ENCODE results near the gene TNIP1.
A peak's percentile ranks its signal among the peaks of the same experiment; 100 is the strongest.

Gene TNIP1

DNA sequence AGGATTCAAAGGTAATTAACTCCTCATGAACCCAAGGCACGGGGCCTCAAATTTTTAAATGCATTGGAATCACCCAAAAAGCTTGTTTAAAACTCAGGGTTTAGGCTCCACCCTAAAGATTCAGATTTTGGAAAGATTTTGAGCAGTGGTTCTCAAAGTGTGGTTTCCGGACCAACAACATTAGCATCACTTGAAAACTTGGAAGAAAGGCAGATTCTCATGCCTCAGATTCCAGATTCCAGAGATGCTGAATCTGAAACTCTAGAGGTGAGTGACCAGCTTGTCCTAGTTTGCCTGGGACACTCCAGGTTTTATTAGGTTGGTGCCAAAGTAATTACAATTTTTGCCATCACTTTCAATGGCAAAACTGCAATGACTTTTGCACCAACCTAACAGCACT, 24.7 kb upstream of the TNIP1 start:
- no peak for DNase-seq

DNA sequence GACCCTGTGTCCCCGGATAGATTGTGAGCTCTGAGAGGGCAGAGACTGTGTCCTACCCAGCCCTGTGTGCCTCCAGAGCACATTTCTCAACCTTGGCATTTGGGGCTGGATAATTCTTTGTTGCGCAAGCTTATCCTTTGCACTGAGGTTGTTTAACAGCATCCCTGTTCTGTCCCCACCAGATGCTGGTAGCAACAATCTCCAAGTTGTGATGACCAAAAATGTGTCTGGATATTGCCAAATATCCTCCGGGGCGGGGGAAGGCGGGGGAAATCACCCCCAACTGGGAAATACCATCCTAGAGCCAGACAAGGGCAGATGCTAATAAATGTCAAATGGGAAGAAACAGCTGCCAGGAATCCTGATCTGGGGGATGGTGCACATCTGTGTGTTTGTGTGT, 24.0 kb upstream of the TNIP1 start:
- no peak for DNase-seq

DNA sequence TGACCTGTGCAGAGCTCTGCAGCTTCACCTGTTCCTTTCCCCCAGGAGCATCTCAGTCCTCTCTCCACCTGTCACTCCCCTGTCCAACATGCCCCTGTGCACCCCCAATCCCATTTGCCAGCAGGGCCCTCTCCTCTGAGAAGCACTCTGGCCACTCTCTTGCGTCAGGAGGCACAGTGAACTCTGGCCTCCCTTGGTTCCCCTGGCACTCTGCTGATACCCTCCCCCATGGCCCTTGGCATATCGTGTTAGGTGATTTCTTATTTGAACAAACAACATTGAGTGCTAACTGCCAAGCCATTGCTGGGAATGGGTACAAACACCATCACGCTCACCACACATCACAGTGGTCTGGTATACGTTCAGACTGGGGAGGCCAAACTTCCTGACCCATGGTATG, 20.9 kb upstream of the TNIP1 start:
- no peak for DNase-seq

DNA sequence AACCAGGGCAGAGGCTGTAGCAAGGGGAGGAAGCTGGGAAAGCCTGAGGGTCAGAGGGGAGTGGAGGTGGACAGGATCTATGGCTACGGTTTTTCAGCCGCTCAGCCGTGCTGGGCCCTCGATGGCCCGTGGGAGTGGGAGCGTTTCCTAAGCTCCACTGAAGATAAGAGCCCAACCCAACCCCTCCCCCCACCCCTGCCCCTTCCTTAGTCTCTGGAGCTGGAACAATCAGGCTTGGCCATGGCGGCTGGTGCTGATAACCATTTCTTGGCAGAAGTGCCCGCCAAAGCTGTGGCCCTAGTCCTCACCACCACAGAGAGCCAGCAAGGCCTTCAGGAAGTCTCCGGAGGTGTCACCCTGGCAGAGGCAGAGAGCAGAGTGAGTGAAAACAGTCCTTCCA, 20.3 kb upstream of the TNIP1 start:
- no peak for DNase-seq

DNA sequence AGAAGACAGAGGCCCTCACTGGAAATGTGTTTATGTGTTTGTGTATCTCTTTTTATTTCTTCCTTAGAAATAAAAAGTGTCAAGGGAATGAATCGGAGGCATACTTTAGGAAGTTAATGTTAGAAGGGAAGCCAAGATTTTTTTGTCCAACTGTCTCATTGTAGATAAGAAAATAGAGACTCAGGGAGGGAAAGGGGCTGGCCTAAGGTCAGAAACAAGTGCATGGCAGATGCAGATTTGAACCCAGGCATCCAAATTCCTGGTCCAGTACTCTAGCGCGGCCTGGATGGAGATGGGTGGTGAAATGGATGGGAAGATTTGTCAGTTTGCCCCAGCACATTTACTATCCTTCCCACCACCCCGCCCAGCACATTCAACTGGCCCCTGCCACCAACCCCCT, 19.8 kb upstream of the TNIP1 start:
- no peak for DNase-seq

DNA sequence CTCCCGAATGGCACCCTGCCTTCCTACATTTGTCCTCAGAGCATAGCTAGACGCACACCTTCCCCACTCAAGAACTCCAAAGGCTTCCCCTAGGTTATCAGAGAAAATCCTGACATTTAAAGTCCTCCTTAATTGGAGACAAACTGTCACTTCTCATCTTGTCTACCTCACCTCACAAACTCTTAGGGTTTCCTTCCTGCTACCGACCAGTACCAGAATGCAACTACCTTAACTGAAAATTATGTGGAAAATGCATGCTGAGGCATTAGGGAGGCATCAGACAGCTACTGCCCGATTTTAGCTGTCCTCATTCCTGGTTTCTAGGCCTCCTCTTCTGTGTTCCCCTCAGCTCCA, 17.9 kb upstream of the TNIP1 start:
- no peak for DNase-seq

DNA sequence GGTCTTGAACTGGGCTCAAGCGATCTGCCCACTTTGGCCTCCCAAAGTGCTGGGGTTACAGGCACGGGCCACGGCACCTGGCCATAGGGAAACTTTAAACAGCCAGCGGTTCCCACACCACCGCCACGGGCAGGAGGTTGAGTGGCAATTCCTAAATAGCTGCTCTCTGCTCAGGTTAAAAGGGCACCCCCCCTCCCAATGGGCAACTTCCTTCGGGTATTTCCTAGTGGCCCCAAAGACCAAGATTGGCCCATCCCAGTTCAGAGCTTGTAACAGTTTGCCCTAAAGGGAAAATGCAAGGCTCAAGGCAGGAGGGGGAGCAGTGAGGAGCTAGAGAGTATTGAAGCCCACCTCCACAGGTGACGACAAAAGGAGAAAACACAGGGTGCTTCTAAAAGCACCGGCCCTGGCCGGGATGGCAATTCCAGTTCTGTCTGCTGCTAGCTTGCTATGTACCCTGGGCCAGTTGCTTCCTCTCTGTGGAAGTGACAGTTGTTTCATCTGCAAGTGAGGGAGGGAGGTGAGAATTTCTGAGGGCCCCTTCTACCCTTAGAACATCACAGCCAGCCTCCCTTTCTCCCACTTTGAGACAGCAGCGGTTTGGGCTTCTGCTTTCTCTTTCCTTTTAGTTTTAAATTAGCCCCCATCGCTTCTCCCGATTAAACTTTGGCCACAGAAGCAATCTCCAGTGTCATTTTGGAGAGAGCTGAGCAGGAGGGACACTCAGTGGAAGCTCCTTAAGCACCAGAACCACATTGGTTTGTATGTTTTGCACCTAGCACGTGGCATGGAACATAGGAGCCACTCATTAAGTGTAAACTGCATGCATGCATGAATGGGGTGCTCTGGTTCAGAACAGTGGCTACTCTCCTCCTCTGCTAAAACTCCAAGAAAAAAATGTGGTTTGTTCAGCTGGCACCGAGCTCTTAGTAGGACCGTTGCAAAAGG, 17.3 kb upstream of the TNIP1 start:
- DNase-seq: no peak

DNA sequence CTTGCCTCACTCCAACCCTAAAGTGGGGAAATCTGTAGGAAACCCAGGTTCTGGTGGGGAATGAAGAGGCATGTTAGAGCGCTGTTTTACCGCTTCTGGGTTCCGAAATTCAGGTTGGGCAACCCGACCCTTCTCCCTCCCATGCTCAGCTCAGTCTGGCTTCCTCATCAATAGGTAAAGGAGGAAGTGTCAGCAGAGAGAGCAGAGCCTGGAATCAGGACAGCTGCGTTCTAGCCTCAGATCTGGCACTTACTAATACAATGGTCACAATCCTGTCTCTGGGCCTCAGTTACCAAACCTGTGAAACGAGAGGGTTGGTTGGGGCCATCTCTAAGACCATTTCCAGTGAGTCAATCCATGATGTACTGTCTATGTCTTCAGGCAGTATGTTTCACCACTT, 16.2 kb upstream of the TNIP1 start:
- DNase-seq: no peak

DNA sequence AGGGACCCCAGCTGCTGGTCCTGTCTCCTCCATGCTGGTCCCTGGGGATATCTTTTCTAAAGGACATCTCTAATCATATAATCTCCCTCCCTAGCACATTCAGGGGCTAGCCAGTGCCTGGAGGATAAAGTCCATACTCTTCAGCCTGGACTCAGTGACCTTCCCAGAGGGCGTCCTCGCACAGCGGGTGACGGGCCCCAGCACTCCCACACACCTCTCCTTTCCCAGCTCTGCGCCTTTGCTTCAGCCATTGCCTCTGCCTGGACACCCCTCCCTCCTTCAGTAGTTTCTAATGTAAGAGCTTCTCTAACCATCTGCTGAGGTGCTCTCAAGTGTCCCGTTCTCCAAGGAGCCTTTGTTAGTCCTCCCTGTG, 15.2 kb upstream of the TNIP1 start:
- no peak for DNase-seq

DNA sequence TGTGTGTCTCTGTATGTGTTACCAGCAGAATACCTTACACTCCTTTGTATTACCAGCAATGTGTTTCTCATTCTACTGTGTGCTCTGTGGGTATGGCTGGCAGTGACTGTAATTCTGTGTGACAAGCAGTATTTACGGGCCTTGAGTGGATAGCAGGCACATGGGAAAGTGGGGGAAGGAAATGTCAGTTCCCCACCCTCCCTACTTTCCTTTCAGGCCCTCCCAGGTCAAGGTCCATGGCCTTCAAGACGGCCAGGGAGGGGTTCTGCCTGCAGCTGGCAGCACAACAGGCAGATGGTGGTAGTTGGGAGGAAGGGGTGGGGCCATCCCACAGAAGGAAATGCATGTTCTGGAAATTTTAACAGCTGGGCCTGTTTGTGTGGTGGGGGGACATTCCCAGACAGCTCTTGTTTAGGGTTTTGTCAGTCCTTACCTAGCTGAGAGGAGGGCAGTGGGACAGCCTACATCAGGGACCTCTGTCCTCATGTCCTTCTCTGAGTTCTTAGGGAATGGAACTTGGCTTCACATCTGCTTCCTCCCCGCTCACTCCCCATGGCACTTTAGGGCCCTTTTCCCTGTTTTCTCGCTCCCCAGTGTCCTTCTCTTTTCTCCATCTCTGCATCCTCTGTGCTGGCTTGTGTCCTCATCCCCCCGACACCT, 14.6 kb upstream of the TNIP1 start:
- DNase-seq: peak; percentile 71

DNA sequence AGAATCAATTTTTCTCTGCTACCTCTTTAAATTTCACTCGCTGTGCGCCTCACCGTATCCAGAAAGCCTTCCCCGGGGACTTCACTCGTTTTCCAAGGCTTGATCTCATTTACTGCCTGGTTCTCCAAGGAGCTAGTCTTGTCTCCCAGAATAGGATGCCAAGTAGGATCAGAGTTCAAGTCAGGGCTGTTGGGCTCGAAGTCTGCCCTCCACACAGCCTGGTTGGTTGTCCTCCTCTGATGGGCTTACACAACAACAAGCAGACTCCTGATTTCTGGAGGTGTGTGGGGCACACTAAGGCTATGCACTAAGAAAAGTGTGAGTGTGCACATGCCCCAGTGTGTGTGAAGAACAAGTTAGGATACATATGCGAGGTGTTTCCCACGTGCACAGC, 14.0 kb upstream of the TNIP1 start:
- DNase-seq: no peak

DNA sequence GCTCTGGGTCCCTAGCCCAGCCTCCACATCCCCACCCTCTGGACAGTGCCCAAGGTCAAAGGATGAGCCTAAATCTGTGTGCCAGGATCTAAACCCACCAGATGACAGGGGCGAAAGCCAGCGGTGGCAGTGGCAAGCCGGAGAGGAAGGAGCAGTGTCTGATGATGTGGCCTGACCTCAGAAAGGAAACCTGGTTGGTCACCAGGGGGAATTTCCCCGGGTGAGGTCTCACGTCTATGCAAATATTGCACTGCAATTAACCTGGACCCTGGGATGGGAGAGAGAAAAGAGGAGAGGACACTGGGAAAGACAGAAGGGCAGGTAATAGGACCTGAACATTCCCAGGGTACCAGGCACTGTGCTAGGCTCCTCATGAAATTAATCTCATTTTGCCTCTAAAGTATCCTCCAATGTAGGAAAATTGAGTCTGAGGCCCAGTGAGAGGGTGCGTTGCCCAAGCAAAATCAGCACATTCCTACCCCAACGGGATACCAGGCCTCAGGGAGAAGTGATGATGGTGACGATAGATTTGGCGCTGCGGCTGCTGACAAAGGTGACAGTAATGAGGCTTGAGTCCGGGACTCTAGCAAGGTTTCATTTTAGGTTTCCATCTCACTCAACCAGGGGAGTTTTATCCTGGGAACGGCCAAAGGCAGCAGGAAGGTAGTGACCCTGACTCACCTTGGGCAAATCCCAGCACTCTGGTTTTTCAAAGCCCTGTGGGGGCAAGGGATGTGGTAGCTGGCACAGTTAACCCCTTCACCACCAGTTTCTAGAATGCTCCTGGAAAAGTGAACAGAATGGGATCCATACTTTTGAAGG, 13.4 kb upstream of the TNIP1 start:
- DNase-seq: no peak

DNA sequence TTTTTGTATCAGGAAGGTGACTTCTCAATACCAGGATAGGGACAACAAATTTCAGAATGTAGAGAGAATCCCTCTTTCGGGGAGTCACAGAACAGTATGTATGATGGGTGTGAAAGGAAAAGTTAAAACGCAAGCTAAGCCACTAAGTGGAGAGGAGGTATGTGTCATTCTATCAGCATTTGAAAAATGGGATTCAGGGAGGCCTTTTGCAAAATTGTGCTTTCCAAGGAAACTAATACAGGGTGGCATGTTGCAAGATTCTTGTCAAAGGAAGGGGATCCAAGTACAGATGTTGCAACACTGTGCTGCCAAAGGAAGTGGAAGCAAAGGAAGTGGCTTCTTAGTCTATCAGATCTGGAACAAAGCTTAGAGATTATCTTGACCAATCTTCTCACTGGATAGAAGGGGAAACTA, 12.6 kb upstream of the TNIP1 start:
- DNase-seq: no peak

DNA sequence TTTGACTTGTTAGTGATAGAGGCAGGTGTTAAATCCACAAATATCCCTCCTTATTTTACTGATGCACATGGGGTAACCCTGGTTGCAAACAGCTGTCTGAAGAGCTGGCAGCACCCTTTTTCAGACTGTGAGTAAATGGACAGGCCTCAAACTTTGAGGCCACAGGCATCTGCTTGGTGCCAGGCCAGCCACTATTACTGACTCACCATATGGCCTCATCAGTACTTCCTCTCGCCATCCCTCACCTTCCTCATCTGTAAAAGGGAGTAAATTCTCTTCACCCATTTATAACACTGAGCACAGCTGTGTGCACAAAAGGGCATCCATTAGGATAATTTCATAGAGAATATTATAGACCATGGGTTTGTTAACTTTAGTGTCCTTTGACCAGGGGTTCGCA, 11.9 kb upstream of the TNIP1 start:
- DNase-seq: no peak

DNA sequence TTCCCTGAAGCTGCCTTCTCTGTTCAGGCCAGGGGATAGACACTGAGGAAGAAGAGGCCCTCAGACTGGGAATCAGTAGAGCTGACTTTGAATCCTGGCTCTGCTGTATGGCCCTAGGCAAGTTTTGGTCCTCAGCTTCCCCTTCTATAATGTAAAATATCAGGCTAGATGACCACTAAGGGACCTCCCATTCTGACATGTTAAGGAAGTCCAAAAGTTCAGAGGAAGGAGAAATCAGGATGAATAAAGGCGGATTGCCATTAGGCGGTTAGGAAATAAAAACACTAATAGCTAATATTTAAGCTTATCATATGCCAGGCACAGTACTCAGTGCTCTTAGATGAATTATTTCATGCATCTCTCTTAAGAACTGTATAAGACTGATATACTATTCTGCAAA, 8.9 kb upstream of the TNIP1 start:
- no peak for DNase-seq

DNA sequence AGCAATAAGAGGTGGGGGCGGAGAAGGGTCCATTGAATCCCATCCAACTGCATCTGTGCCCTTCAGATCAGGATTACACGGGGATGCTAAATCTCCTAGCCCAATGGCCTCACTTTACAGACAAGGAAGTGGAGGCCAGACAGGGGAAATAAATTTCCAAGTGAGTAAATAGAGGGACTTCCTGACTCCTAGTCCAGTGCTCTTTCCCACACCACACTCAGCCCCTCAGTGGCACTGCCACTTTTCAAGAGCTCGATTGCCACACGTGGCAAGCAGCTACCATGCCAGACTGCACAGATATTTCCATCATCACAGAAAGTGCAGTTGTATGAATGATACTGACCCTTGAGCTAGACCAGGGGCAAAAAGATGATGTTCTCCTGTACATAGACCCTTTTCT, 8.2 kb upstream of the TNIP1 start:
- no peak for DNase-seq

DNA sequence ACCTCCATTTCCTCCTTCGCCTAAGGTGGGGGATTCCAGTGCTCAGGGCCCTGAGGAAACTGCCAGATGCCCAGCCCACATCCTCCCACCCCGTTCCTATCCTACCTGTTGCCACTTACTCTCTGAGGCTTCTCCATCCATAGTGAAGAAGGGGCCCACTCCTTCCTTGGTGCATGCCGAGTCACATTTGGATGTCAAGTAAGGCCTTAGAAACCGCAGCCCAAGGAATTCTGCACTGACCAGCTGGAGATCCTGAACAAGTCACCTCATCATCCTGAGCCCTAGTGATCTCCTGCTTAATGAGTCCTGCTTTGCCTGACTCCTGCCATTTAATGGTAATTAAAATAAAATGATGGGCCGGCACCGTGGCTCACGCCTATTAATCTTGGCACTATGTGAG, 6.7 kb upstream of the TNIP1 start:
- DNase-seq: no peak

DNA sequence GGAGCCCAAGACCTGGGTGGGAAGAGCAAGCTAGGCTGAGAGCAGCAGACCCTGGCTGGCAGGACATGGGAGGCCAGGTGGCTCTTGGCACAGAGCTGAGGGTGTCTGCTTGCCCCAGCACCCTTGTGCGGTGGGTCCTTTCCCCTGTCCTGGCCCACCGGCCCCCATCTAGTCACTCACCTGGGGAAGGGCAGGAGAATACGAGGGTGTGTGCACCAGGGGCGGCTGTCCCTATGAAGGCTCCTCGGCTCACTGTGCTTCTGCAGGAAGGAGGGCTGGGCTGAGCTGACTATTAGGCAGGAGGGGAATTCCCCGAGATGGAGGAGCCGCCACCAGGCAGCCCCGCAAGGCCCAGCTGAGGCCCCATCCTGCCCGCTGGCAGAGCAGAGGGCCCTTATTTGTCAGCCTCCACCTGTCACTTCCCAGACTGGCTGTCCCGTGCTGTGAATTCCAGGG, 6.1 kb upstream of the TNIP1 start:
- no peak for DNase-seq

DNA sequence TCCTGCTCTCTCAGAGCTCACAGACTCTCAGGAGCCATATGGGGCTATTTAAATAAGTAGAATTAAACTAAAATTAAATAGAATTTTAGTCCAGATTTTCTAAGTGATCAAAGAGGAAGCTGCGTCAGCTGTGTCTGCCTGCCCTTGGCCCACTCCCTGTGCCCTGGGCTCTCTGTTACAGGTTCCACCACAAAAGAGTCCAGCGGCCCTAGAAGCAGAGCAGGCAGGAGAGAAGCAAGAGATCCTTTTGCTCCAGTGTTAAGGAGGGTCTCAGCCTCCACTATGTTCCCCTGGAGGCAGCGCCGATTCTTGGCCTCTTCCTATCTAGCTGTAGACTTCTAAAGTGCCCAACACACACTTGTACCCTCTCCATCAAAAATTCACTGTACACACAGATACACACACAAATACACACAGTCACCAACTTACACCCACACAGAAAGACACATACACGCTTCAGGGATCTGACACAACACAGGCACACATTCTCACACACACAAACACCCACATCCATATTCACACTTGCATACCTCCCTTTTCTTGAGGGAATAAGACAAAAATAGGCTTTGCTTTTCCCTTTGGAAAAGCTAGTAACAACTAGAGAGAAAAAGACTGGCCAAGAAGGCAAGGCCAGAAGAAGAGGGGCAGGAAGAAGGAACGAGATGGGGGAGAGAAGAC, 5.5 kb upstream of the TNIP1 start:
- DNase-seq: no peak

DNA sequence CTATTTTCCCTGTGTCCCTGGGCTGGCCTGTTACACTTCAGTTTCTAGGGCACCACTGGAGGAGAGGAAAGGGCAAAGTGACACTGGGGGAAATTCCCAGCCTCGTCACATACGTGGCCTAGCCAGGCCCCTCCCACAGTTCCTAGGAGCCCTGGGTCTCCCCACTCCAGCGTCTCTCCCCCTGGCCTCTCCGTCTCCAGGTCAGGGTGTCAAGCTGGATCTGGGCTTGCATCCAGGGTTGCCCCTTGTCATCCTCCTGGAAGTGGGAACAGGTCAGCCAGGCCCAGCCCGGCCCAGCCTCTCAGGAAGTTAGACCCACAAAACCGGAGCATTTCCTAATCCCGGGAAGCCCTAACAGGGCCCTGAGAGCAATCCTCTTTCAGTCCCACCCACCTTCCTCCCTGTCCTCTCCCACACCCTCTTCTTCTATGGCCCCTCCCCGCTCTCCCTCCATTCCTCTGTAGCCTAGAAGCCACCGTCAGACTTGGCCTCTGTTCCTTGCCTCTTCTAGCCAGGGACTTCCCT, 4.7 kb upstream of the TNIP1 start:
- DNase-seq: no peak

DNA sequence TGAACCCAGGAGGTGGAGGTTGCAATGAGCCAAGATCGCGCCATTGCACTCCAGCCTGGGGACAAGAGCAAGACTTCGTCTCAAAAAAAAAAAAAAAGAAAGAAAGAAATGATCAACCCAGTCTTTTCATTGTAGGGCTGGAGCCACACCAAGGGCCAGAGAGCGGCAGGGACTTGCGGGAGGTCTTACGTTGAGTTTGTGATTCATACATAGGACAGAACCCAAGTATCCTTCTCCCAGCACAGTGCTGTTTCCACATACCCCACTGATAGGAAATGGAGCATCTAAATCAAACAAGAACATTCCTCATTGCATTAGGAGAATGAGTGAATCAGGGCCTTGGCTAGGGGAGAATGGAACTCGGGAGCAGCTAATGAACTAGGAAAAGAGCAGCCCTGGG, 3.5 kb upstream of the TNIP1 start:
- no peak for DNase-seq

DNA sequence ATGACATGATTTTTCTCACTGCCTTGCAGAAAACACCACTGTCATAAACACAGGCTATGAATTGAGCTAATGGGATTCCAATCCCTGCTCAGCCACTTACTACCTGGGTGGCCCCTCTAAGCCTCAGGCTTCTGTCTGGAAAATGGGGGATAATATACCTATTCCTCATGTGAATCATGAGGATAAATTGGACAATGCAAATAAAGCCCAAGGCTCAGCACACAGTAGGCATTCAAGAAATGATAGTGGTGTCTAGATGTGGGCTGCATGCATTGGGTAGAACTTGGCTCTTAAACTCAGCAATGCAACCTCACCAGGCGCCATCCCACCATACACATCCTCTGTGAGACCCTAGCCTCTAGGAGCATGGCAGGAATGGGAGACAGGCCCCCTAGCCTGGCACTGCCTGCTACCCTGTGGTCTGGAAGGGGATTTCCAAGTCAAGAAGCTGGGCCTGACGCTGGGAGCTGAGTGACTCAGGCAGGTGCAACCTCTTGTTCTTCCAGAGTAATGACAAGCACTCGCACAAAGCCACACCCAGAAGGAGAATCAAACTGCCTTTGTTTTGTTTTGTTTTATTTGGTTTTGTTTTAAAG, 2.3 kb upstream of the TNIP1 start:
- peak; percentile 65 for DNase-seq

All from femur (tissue), 1 donor.